Duodenal mucosa (tissue), 2 donors: ENCODE results near the gene HTT-AS.
A peak's percentile ranks its signal among the peaks of the same experiment; 100 is the strongest.

Experiments
- H3K27ac ChIP-seq: one replicate; pipeline ENCODE4 v1.7.0; 2013; ENCODE audit warnings: low read depth, low read length
- H3K27me3 ChIP-seq, 2 donors: one replicate each; pipeline ENCODE4 v1.7.0; 2013; ENCODE audit warnings: low read length in 2 of 2, control low read depth in 1 of 2; ENCODE audit not compliant: insufficient read depth in 2 of 2, control insufficient read depth in 1 of 2
- H3K36me3 ChIP-seq, 2 donors: one replicate each; pipeline ENCODE4 v1.7.0; 2013; ENCODE audit warnings: low read length in 2 of 2, control low read depth in 1 of 2; ENCODE audit not compliant: insufficient read depth in 2 of 2, control insufficient read depth in 1 of 2
- H3K4me1 ChIP-seq, 2 donors: one replicate each; pipeline ENCODE4 v1.7.0; 2013; ENCODE audit warnings: low read length in 2 of 2, control low read depth in 1 of 2; ENCODE audit not compliant: insufficient read depth in 2 of 2, control insufficient read depth in 1 of 2
- H3K4me3 ChIP-seq, 2 donors: one replicate each; pipeline ENCODE4 v1.7.0; 2013; ENCODE audit warnings: low read length in 2 of 2, low read depth in 1 of 2
- H3K9ac ChIP-seq, 2 donors: one replicate each; pipeline ENCODE4 v1.7.0; 2013; ENCODE audit warnings: low read length in 2 of 2, low read depth in 1 of 2
- H3K9me3 ChIP-seq, 2 donors: one replicate each; pipeline ENCODE4 v1.7.0; 2013; ENCODE audit warnings: low read length in 2 of 2, control low read depth in 1 of 2; ENCODE audit not compliant: control insufficient read depth in 1 of 2

Gene HTT-AS

GRCh38 chr4:3041192-3042142 lies 32.9 kb downstream of the HTT-AS start:
- no peaks in the 10 kb centered on the region for H3K9me3 ChIP-seq
- H3K4me3 ChIP-seq, result peak overlapping the region; percentile 71 to 72
- H3K27ac ChIP-seq, result no peak overlapping the region
- H3K4me1 ChIP-seq, result peaks cover 37 to 52% of the 10 kb centered on the region in 2 donors
- H3K9ac ChIP-seq, result peak overlapping the region; percentile 49 to 76
- H3K36me3 ChIP-seq, result no peaks in the 10 kb centered on the region
- no peaks in the 10 kb centered on the region for H3K27me3 ChIP-seq

- H3K27ac ChIP-seq, result no peak overlapping the region
- H3K9ac ChIP-seq, result peak overlapping the region; percentile 49 to 76
- peaks cover 38 to 53% of the 10 kb centered on the region in 2 donors for H3K4me1 ChIP-seq
- no peaks in the 10 kb centered on the region for H3K36me3 ChIP-seq
- peak overlapping the region; percentile 71 to 72 for H3K4me3 ChIP-seq
- H3K27me3 ChIP-seq, result no peaks in the 10 kb centered on the region
- no peaks in the 10 kb centered on the region for H3K9me3 ChIP-seq
Measured at GRCh38 chr4:3040452-3041191, 33.7 kb downstream of the HTT-AS start.

GRCh38 chr4:3039706-3040366 lies 34.5 kb downstream of the HTT-AS start:
- Histone ChIP-seq H3K4me1 (peaks cover 30 to 46% of the 10 kb centered on the region in 2 donors), H3K9ac (no peak overlapping the region), H3K27me3 (no peaks in the 10 kb centered on the region), H3K4me3 (no peak overlapping the region), H3K9me3 (no peaks in the 10 kb centered on the region), H3K36me3 (no peaks in the 10 kb centered on the region), H3K27ac (no peak overlapping the region)

GRCh38 chr4:3037957-3038461 lies 36.3 kb downstream of the HTT-AS start:
- H3K4me3 ChIP-seq, result peak overlapping the region; percentile 34 to 35
- H3K27me3 ChIP-seq, result no peaks in the 10 kb centered on the region
- H3K27ac ChIP-seq, result no peak overlapping the region
- H3K9ac ChIP-seq, result no peak overlapping the region
- H3K36me3 ChIP-seq, result no peaks in the 10 kb centered on the region
- H3K4me1 ChIP-seq, result peaks cover 25 to 41% of the 10 kb centered on the region in 2 donors
- H3K9me3 ChIP-seq, result no peaks in the 10 kb centered on the region

GRCh38 chr4:3036131-3036952 lies 38.0 kb downstream of the HTT-AS start:
- Histone ChIP-seq H3K4me3 (no peak overlapping the region), H3K27me3 (no peaks in the 10 kb centered on the region), H3K27ac (no peak overlapping the region), H3K4me1 (peaks cover 17 to 32% of the 10 kb centered on the region in 2 donors), H3K9ac (no peak overlapping the region), H3K36me3 (no peaks in the 10 kb centered on the region), H3K9me3 (no peaks in the 10 kb centered on the region)

GRCh38 chr4:3035674-3036073 lies 38.7 kb downstream of the HTT-AS start:
- Histone ChIP-seq H3K4me3 (no peak overlapping the region), H3K27me3 (no peaks in the 10 kb centered on the region), H3K27ac (no peak overlapping the region)

GRCh38 chr4:3035249-3035648 lies 39.1 kb downstream of the HTT-AS start:
- Histone ChIP-seq H3K9me3 (no peaks in the 10 kb centered on the region), H3K36me3 (no peaks in the 10 kb centered on the region), H3K27ac (no peak overlapping the region), H3K4me1 (peaks cover 17 to 26% of the 10 kb centered on the region in 2 donors), H3K9ac (no peak overlapping the region), H3K27me3 (no peaks in the 10 kb centered on the region), H3K4me3 (no peak overlapping the region)

More at GRCh38 chr4:3035674-3036073, 38.7 kb downstream of the HTT-AS start:
- H3K36me3 ChIP-seq, result no peaks in the 10 kb centered on the region
- H3K4me1 ChIP-seq, result peaks cover 17 to 26% of the 10 kb centered on the region in 2 donors
- H3K9ac ChIP-seq, result no peak overlapping the region
- H3K9me3 ChIP-seq, result no peaks in the 10 kb centered on the region

- Histone ChIP-seq H3K27ac (no peak overlapping the region), H3K36me3 (no peaks in the 10 kb centered on the region), H3K4me1 (peaks cover 17 to 23% of the 10 kb centered on the region in 2 donors), H3K9me3 (no peaks in the 10 kb centered on the region), H3K27me3 (no peaks in the 10 kb centered on the region), H3K9ac (no peak overlapping the region), H3K4me3 (no peak overlapping the region)
Measured at GRCh38 chr4:3034231-3034630, 40.1 kb downstream of the HTT-AS start.

GRCh38 chr4:3031357-3032082 lies 42.8 kb downstream of the HTT-AS start:
- Histone ChIP-seq H3K36me3 (no peaks in the 10 kb centered on the region), H3K4me3 (no peak overlapping the region), H3K27ac (no peak overlapping the region), H3K27me3 (no peaks in the 10 kb centered on the region), H3K9ac (no peak overlapping the region), H3K9me3 (no peaks in the 10 kb centered on the region), H3K4me1 (peaks cover 1 to 2% of the 10 kb centered on the region in 2 donors)
